ENCODE data around the gene SAMD4B. TPM values are rescaled to one million over a fixed set of nuclear protein-coding genes. Genes with fewer than 3 reads are reported as not detected.
A peak's percentile ranks its signal among the peaks of the same experiment; 100 is the strongest.

Gene SAMD4B
- total and polyA plus RNA-seq, 9 of the 15 experiments (the other 6 are each of a cell fraction or from before 2014, with no cell fraction given) = 3.4 to 90.5 (median 38.0) TPM

- TF ChIP-seq FOXJ3 (CRISPR knock-in tag; IDR thresholded peaks at IDR 0.05) (peak; percentile 74; the same call in 1 of the 2 replicates), CHD2 (IDR thresholded peaks at IDR 0.05; ENCODE audit: low read depth, low read length) (no peak), FOXA1 (IDR thresholded peaks at IDR 0.05; ENCODE audit: borderline replicate concordance) (no peak), SRSF1 (IDR thresholded peaks at IDR 0.05; ENCODE audit: low read depth, low read length) (no peak), MIER1 (IDR thresholded peaks at IDR 0.05; ENCODE audit: low read depth) (no peak), HES1 (IDR thresholded peaks at IDR 0.05; ENCODE audit: low read depth) (peak; percentile 94), KHSRP (IDR thresholded peaks at IDR 0.05) (no peak), C11orf30 (IDR thresholded peaks at IDR 0.05; ENCODE audit: low read depth) (peak; percentile 92), ZNF780A (CRISPR knock-in tag; IDR thresholded peaks at IDR 0.05) (no peak), TCF7L2 (IDR thresholded peaks at IDR 0.05; ENCODE audit: low read depth, low read length) (no peak), ZNF347 (CRISPR knock-in tag; IDR thresholded peaks at IDR 0.05; ENCODE audit: low read depth) (no peak), ZC3H4 (CRISPR knock-in tag; IDR thresholded peaks at IDR 0.05; ENCODE audit: borderline replicate concordance) (no peak), POLR2A (conservative IDR thresholded peaks at IDR 0.05) (peak; percentile 55; the same call in 1 of the 2 replicates), MEIS2 (IDR thresholded peaks at IDR 0.05; ENCODE audit: partially characterized antibody) (no peak), ELF2 (CRISPR knock-in tag; IDR thresholded peaks at IDR 0.05) (no peak), MYC (IDR thresholded peaks at IDR 0.05; ENCODE audit: low read depth, low read length) (no peak), MYC (CRISPR knock-in tag; IDR thresholded peaks at IDR 0.05; ENCODE audit: borderline replicate concordance, low read depth) (no peak), RBM14 (IDR thresholded peaks at IDR 0.05; ENCODE audit: borderline replicate concordance, insufficient read depth, low read depth, low read length) (no peak), PTBP1 (IDR thresholded peaks at IDR 0.05; ENCODE audit: low read depth, low read length) (no peak), KLF13 (tag; IDR thresholded peaks at IDR 0.05; ENCODE audit: borderline replicate concordance, low read depth) (no peak)
- TF ChIP-seq, protein P1, sequence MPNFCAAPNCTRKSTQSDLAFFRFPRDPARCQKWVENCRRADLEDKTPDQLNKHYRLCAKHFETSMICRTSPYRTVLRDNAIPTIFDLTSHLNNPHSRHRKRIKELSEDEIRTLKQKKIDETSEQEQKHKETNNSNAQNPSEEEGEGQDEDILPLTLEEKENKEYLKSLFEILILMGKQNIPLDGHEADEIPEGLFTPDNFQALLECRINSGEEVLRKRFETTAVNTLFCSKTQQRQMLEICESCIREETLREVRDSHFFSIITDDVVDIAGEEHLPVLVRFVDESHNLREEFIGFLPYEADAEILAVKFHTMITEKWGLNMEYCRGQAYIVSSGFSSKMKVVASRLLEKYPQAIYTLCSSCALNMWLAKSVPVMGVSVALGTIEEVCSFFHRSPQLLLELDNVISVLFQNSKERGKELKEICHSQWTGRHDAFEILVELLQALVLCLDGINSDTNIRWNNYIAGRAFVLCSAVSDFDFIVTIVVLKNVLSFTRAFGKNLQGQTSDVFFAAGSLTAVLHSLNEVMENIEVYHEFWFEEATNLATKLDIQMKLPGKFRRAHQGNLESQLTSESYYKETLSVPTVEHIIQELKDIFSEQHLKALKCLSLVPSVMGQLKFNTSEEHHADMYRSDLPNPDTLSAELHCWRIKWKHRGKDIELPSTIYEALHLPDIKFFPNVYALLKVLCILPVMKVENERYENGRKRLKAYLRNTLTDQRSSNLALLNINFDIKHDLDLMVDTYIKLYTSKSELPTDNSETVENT (CRISPR knock-in tag; IDR thresholded peaks at IDR 0.05) = no peak
These were observed 61.4 kb downstream of the SAMD4B start (continued) for GRCh38 chr19:39403331-39404312.

Measured in K562 (cell line).